GM19324 (cell line): ENCODE measurements around the gene KLHDC8A.
"Not testable (repeated sequence)": the region's sequence is repeated elsewhere in the genome, so short reads cannot be mapped to it uniquely, and the experiment has no call there.

Source experiments
- ATAC-seq: cut with Tn5 transposase; IDR thresholded peaks from one replicate; pipeline ENCODE4 v1.9.1; 2021; ENCODE audit warnings: mild to moderate bottlenecking, moderate library complexity; ENCODE audit not compliant: unreplicated experiment, low FRiP score

Gene KLHDC8A

GRCh38 chr1:205301842-205302588 is 54.7 kb downstream of the KLHDC8A start:
- no peak for ATAC-seq

- ATAC-seq = no peak
These were observed 55.4 kb downstream of the KLHDC8A start for GRCh38 chr1:205301205-205301821.

- ATAC-seq = no peak
These were observed 56.6 kb downstream of the KLHDC8A start for GRCh38 chr1:205300149-205300548.

- ATAC-seq = no peak
These were observed 58.3 kb downstream of the KLHDC8A start for GRCh38 chr1:205298191-205298994.

GRCh38 chr1:205297546-205298177 is 59.1 kb downstream of the KLHDC8A start:
- ATAC-seq = not testable (repeated sequence)

GRCh38 chr1:205296154-205296553 is 60.6 kb downstream of the KLHDC8A start:
- no peak for ATAC-seq

GRCh38 chr1:205294934-205295333 is 61.8 kb downstream of the KLHDC8A start:
- ATAC-seq = no peak

GRCh38 chr1:205294175-205294917 is 62.4 kb downstream of the KLHDC8A start:
- no peak for ATAC-seq

GRCh38 chr1:205293350-205294074 is 63.2 kb downstream of the KLHDC8A start:
- ATAC-seq = no peak

GRCh38 chr1:205291596-205291995 is 65.1 kb downstream of the KLHDC8A start:
- ATAC-seq = no peak

- peak; percentile 83 for ATAC-seq
These were observed 68.8 kb downstream of the KLHDC8A start for GRCh38 chr1:205287767-205288559.

GRCh38 chr1:205287076-205287475 is 69.6 kb downstream of the KLHDC8A start:
- no peak for ATAC-seq

- ATAC-seq = peak; percentile 22
These were observed 70.3 kb downstream of the KLHDC8A start for GRCh38 chr1:205286335-205286950.
